Lower lobe of right lung (tissue), 2 donors: ENCODE measurements around the gene WDR7. TPM values are rescaled to one million over a fixed set of nuclear protein-coding genes. Genes with fewer than 3 reads are reported as not detected.

Experiments
- ATAC-seq, 2 donors: fragments of 200-7000 bp; cut with Tn5 transposase; one replicate each; pipeline ENCODE4 v1.9.1; 2020 to 2022; ENCODE audit warnings: mild to moderate bottlenecking in 2 of 2, moderate library complexity in 2 of 2
- DNase-seq: peaks from one replicate; pipeline ENCODE4 v3.0.0-alpha.2; 2020
- H3K27ac ChIP-seq: fragments of 200-600 bp; one replicate; pipeline ENCODE4 v1.8.0; 2022
- H3K27me3 ChIP-seq: fragments of 200-600 bp; one replicate; pipeline ENCODE4 v1.8.0; 2022; ENCODE audit warnings: low read depth
- H3K36me3 ChIP-seq: fragments of 200-600 bp; one replicate; pipeline ENCODE4 v1.8.0; 2022; ENCODE audit warnings: mild to moderate bottlenecking
- H3K4me1 ChIP-seq: fragments of 200-600 bp; one replicate; pipeline ENCODE4 v1.8.0; 2022
- H3K4me3 ChIP-seq: fragments of 200-600 bp; one replicate; pipeline ENCODE4 v1.8.0; 2022; ENCODE audit warnings: mild to moderate bottlenecking
- H3K9me3 ChIP-seq: fragments of 200-600 bp; one replicate; pipeline ENCODE4 v1.8.0; 2022
- CTCF ChIP-seq: fragments of 200-600 bp; IDR thresholded peaks from one replicate; pipeline ENCODE4 v1.8.0; 2022; ENCODE audit warnings: antibody characterized with exemption, mild to moderate bottlenecking
- intact Hi-C: fragments of 100-400 bp; cut with DNase I; formaldehyde crosslinking; loops from one replicate; pipeline ENCODE4 v1.11.0; 2022
- total RNA-seq: library from RNA; stranded (reverse); fragmentation: NEBNext Ultra II Directional; extraction: Animal tissue kit (Norgen Biotek cat#: 25700); gene quantifications from one replicate; pipeline ENCODE4 v1.2.1, GENCODE V29; 2021
- donor health status: DM: no; HTN: yes; CAD: no; lungs with severe emphysema.

The WDR7 gene
- total RNA-seq, 1 donor from 2014 or later, result 29.1 TPM

- no peak for TF ChIP-seq CTCF
- H3K27ac ChIP-seq, result no peak overlapping the region
- H3K4me1 ChIP-seq, result no peaks in the 10 kb centered on the region
- H3K27me3 ChIP-seq, result no peaks in the 10 kb centered on the region
- intact Hi-C loops, result no loop called here
- DNase-seq (no peak), ATAC-seq (no peak)
- H3K9me3 ChIP-seq, result no peaks in the 10 kb centered on the region
- H3K4me3 ChIP-seq, result no peak overlapping the region
- H3K36me3 ChIP-seq, result peaks cover 46% of the 10 kb centered on the region
These were observed 33.1 kb downstream of the WDR7 start for GRCh38 chr18:56684277-56684676.

GRCh38 chr18:56691530-56691929 is 40.4 kb downstream of the WDR7 start:
- H3K4me1 ChIP-seq, result no peaks in the 10 kb centered on the region
- H3K4me3 ChIP-seq, result no peak overlapping the region
- intact Hi-C loops, result no loop called here
- no peak for TF ChIP-seq CTCF
- ATAC-seq (no peak), DNase-seq (no peak)
- peaks cover 66% of the 10 kb centered on the region for H3K36me3 ChIP-seq
- H3K9me3 ChIP-seq, result no peaks in the 10 kb centered on the region
- H3K27me3 ChIP-seq, result no peaks in the 10 kb centered on the region
- H3K27ac ChIP-seq, result no peak overlapping the region

- Histone ChIP-seq H3K36me3 (peaks cover 35% of the 10 kb centered on the region), H3K4me3 (no peak overlapping the region), H3K27me3 (no peaks in the 10 kb centered on the region), H3K27ac (no peak overlapping the region), H3K9me3 (no peaks in the 10 kb centered on the region), H3K4me1 (no peaks in the 10 kb centered on the region)
- DNase-seq (no peak), ATAC-seq (no peak)
- intact Hi-C loops, result no loop called here
- no peak for TF ChIP-seq CTCF
These were observed 45.8 kb downstream of the WDR7 start for GRCh38 chr18:56696966-56697365.

GRCh38 chr18:56702946-56703345 is 51.8 kb downstream of the WDR7 start:
- Histone ChIP-seq H3K4me1 (no peaks in the 10 kb centered on the region), H3K27me3 (no peaks in the 10 kb centered on the region), H3K27ac (no peak overlapping the region), H3K9me3 (no peaks in the 10 kb centered on the region), H3K4me3 (no peak overlapping the region), H3K36me3 (no peaks in the 10 kb centered on the region)
- ATAC-seq (peak; percentile 37 to 39), DNase-seq (no peak)
- TF ChIP-seq CTCF, result peak; percentile 41
- intact Hi-C loops, result no loop called here

- H3K36me3 ChIP-seq, result no peaks in the 10 kb centered on the region
- intact Hi-C loops, result no loop called here
- no peak overlapping the region for H3K27ac ChIP-seq
- DNase-seq (no peak), ATAC-seq (no peak)
- no peaks in the 10 kb centered on the region for H3K9me3 ChIP-seq
- H3K27me3 ChIP-seq, result no peaks in the 10 kb centered on the region
- TF ChIP-seq CTCF, result no peak
- no peaks in the 10 kb centered on the region for H3K4me1 ChIP-seq
- H3K4me3 ChIP-seq, result no peak overlapping the region
These were observed 58.3 kb downstream of the WDR7 start for GRCh38 chr18:56709463-56709862.
